Stimulated activated memory B cell treated with anti-CD40 and anti-IgM and Interleukin-4, amounts not matched to agents 10 μg/mL and 1 μg/mL and 100 μg/mL, for 72 hours (primary cell): ENCODE data around the gene BTG2.
A peak's percentile ranks its signal among the peaks of the same experiment; 100 is the strongest.
"Not testable (repeated sequence)": the region's sequence is repeated elsewhere in the genome, so short reads cannot be mapped to it uniquely, and the experiment has no call there.

Source experiments
- ATAC-seq: fragments of 150-1000 bp; cut with Tn5 transposase; 2 replicates; pipeline ENCODE4 v1.10.0; 2021
- H3K27ac Mint-ChIP-seq: one replicate; pipeline ENCODE4 v1.8.0; 2022; ENCODE audit warnings: mild to moderate bottlenecking, mixed read lengths
- H3K27me3 Mint-ChIP-seq: one replicate; pipeline ENCODE4 v1.8.0; 2022; ENCODE audit warnings: mixed read lengths
- H3K36me3 Mint-ChIP-seq: one replicate; pipeline ENCODE4 v1.8.0; 2022; ENCODE audit warnings: mixed read lengths
- H3K4me1 Mint-ChIP-seq: one replicate; pipeline ENCODE4 v1.8.0; 2022; ENCODE audit warnings: mixed read lengths
- H3K4me3 Mint-ChIP-seq: one replicate; pipeline ENCODE4 v1.8.0; 2022; ENCODE audit warnings: mild to moderate bottlenecking, moderate library complexity, mixed read lengths
- H3K9me3 Mint-ChIP-seq: one replicate; pipeline ENCODE4 v1.8.0; 2022; ENCODE audit warnings: mixed read lengths

Gene BTG2, protein sequence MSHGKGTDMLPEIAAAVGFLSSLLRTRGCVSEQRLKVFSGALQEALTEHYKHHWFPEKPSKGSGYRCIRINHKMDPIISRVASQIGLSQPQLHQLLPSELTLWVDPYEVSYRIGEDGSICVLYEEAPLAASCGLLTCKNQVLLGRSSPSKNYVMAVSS

DNA sequence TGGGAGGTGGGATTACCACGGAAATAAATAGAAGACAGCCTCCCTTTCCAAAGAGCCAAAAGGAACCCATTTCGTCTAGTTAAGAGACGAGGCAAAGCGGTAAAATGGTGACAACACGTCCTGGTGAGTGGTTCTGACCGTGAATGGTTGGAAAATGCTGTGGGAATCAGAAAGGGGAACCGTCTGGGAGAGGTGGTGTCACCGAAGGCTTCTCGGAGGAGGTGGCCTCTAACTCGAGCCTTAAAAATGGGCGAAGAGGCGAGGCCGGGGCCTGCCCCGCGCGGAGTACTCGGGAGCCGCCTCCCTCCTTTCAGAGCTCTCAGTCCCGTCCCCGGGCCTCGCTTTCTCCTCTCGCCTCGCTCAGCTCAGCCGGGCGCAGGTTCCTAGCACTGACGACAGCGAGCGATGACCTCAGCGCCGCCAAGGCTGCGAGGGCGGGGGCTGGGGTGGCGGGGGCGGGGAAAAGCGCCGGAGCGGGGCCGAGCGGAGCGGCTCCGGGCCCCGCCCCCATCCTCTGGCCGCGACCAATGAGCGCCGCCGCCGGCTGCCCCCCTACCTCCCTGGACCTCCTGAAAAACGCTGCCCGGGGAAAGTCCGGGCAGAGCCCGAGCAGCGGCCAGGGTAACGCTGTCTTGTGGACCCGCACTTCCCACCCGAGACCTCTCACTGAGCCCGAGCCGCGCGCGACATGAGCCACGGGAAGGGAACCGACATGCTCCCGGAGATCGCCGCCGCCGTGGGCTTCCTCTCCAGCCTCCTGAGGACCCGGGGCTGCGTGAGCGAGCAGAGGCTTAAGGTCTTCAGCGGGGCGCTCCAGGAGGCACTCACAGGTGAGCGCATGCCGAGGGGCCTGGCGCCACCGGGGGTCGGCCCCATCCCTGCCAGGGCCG lies at the start of gene BTG2:
TSS of gene BTG2 (plus strand) at position 601 of the 890 bp plus-strand sequence. CDS start at position 689, 88 bp downstream.
- Mint-ChIP-seq H3K27ac (peak within 1 kb of the TSS; percentile 80), H3K4me1 (peaks cover 67% of the 10 kb centered on the region), H3K27me3 (no peaks in the 10 kb centered on the region), H3K9me3 (no peaks in the 10 kb centered on the region), H3K4me3 (peak within 1 kb of the TSS; percentile 97), H3K36me3 (peaks cover 45% of the 10 kb centered on the region)
- peak; percentile 93 for ATAC-seq

DNA sequence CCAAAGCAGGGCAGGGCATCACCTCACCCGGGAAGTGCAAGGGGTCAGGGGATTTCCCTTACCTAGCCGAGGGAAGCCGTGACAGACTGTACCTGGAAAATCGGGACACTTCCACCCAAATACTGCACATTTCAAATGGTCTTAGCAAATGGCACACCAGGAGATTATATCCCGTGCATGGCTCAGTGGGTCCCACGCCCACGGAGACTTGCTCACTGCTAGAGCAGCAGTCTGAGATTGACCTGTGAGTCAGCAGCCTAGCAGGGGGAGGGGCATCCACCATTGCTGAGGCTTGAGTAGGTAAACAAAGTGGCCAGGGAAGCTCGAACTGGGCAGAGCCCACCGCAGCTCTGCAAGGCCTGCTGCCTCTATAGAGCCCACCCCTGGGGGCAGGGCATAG lies 48.7 kb upstream of the BTG2 start:
- H3K27ac Mint-ChIP-seq, ATAC-seq, H3K9me3 Mint-ChIP-seq, H3K4me3 Mint-ChIP-seq, H3K4me1 Mint-ChIP-seq: not testable (repeated sequence)
- Mint-ChIP-seq H3K27me3 (peaks cover 15% of the 10 kb centered on the region), H3K36me3 (peaks cover 26% of the 10 kb centered on the region)

DNA sequence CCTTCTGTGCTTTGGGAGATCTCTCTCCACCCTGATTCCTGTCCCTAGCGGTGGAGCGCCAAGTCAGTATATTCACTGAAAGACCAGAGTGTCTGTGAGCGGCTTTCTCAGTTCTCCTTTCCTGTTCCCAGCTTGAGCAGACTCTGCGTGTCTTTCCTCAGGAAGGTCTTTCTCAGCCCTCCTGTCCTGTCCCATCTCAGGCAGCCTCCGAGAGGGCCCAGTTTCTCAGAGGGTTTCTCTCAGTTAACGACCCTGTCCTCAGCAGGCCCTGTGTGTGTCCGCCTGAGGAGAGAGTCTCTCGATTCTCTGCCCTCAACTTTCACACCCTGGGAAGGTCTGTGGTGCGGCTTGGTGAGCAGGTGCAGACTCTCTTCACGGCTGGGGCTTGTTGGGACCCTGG lies 41.8 kb upstream of the BTG2 start:
- Mint-ChIP-seq H3K27me3 (no peaks in the 10 kb centered on the region), H3K4me1 (peaks cover 31% of the 10 kb centered on the region), H3K4me3 (no peak overlapping the region), H3K36me3 (no peaks in the 10 kb centered on the region), H3K9me3 (no peaks in the 10 kb centered on the region), H3K27ac (no peak overlapping the region)
- peak; percentile 43 for ATAC-seq

DNA sequence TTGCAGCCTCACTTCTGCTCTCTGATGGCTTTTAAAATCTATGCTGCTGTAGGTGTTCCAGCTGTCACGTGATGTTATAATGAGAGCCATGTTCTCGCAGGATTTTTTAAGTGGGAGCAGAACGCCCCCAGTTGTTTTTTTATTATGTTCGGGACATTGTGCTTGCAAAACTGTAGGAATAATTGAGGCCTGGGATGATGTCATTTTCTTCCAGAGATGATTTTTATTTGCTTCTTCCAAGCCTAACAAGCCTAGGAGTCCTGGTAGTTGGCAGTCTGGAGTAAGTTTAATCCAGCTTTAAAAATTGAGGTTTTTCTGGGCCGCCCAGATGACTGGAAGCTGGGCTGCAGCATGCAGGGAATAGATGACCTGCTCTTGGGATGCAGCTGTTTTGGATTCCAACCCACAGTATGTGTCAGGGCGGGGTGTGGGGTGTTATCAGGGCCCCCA lies 41.2 kb upstream of the BTG2 start:
- no peaks in the 10 kb centered on the region for H3K9me3 Mint-ChIP-seq
- ATAC-seq: no peak
- H3K27me3 Mint-ChIP-seq: no peaks in the 10 kb centered on the region
- H3K36me3 Mint-ChIP-seq: no peaks in the 10 kb centered on the region
- no peak overlapping the region for H3K4me3 Mint-ChIP-seq
- peaks cover 31% of the 10 kb centered on the region for H3K4me1 Mint-ChIP-seq
- H3K27ac Mint-ChIP-seq: no peak overlapping the region

DNA sequence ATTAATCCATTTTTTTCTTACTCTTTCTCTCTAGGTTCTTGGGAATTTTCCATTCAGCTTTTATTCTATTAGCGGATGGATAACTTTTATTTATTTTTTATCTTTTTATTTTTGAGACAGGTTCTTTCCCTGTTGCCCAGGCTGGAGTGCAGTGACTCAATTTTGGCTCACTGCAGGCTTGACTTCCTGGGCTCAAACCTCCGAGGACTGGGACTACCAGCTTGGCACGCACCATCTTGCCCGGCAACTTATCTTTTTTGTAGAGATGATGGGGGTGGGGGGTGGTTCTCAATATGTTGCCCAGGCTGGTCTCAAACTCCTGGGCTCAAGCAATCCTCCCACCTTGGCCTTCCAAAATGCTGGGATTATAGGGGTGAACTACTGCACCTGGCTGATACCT lies 39.8 kb upstream of the BTG2 start:
- Mint-ChIP-seq H3K4me1 (peaks cover 34% of the 10 kb centered on the region), H3K4me3 (no peak overlapping the region), H3K27me3 (no peaks in the 10 kb centered on the region), H3K36me3 (no peaks in the 10 kb centered on the region), H3K9me3 (no peaks in the 10 kb centered on the region), H3K27ac (no peak overlapping the region)
- no peak for ATAC-seq

DNA sequence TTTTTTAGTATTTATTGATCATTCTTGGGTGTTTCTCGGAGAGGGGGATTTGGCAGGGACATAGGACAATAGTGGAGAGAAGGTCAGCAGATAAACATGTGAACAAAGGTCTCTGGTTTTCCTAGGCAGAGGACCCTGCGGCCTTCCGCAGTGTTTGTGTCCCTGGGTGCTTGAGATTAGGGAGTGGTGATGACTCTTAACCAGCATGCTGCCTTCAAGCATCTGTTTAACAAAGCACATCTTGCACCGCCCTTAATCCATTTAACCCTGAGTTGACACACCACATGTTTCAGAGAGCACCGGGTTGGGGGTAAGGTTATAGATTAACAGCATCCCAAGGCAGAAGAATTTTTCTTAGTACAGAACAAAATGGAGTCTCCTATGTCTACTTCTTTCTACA lies 39.2 kb upstream of the BTG2 start:
- not testable (repeated sequence) for H3K27ac Mint-ChIP-seq, ATAC-seq, H3K9me3 Mint-ChIP-seq, H3K27me3 Mint-ChIP-seq, H3K36me3 Mint-ChIP-seq, H3K4me3 Mint-ChIP-seq
- H3K4me1 Mint-ChIP-seq: peaks cover 40% of the 10 kb centered on the region

DNA sequence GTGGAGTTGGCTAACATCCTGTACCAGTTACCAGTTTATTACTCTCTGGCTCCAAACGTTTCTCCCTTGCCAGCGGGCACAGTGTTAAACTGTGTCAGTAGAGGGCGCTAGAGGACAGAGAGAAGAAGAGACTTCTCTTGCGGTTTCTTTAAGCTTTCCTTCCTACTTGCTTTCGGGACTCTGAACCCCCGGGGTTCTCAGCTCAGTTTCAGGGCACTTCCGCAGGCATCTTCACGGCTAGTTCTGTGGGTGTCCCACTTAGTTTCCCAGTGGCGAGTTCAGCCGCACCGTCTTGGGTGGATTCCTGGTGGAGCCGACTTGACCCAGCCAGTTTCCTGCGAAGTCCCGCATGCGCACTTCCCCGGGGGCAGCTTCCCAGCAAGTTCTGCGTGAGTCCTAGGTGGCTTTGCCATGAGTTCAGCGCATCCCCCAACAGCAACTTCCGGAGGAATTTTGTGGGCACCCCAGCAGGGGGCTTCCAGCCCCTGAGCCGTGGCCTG lies 37.9 kb upstream of the BTG2 start:
- Mint-ChIP-seq H3K36me3 (no peaks in the 10 kb centered on the region), H3K4me1 (peaks cover 50% of the 10 kb centered on the region), H3K9me3 (no peaks in the 10 kb centered on the region), H3K4me3 (peak overlapping the region; percentile 95), H3K27me3 (no peaks in the 10 kb centered on the region), H3K27ac (peak overlapping the region; percentile 79)
- ATAC-seq: peak; percentile 76

DNA sequence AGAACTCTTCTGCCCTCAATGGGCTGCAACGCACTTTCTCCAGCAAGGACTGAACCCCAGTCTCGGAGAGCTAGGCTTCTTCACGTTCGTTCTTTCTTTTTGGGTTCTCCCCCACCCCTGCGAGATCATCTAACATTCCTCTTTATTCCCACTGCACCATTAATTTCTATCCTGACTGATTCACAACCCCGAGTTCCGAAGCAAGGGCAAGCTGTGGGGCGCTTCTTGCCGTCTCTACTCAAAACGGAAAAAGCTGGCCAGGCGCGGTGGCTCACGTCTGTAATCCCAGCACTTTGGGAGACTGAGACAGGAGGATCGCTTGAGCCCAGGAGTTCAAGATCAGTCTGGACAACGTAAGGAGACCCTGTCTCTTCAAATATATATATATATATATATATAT lies 37.4 kb upstream of the BTG2 start:
- no peaks in the 10 kb centered on the region for H3K9me3 Mint-ChIP-seq
- ATAC-seq: no peak
- peak overlapping the region; percentile 95 for H3K4me3 Mint-ChIP-seq
- peak overlapping the region; percentile 79 for H3K27ac Mint-ChIP-seq
- no peaks in the 10 kb centered on the region for H3K36me3 Mint-ChIP-seq
- no peaks in the 10 kb centered on the region for H3K27me3 Mint-ChIP-seq
- peaks cover 55% of the 10 kb centered on the region for H3K4me1 Mint-ChIP-seq

DNA sequence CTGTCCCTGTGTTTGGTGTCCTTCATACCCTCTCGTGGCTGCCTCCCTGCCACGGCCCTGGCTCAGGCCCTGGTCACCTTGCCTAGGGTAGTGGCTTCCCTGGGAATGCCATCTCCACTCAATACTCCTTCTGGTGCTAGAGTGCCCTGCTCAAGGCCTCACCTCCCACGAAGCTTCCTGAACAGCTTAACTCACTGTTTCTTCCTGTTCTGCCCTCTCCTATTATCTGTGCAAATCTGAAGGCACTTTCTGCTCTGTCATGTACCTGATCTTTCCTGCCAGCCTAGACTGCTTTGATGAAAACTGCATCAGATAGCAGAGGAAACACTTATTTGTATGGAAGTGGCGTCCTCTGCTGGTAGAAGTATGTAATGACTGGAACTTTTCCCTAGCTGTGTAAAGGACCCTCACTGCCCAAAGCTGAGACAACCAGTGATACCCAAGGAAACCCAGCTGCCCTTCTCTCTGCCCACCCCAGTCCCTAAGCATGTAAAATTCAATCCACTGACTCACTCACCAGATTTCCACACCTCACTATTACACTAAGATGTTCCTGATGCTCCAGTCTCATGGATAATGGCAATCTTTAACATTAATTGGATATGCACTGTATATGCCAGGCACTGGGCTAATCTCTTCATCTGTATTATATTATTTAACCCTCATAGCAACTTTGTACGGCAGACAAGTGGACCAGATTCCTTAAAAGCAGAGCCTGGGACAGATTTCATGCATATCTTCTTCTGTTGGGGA lies 36.2 kb upstream of the BTG2 start:
- Mint-ChIP-seq H3K27me3 (no peaks in the 10 kb centered on the region), H3K4me3 (no peak overlapping the region), H3K4me1 (peaks cover 56% of the 10 kb centered on the region), H3K27ac (no peak overlapping the region), H3K36me3 (no peaks in the 10 kb centered on the region), H3K9me3 (no peaks in the 10 kb centered on the region)
- ATAC-seq: no peak

DNA sequence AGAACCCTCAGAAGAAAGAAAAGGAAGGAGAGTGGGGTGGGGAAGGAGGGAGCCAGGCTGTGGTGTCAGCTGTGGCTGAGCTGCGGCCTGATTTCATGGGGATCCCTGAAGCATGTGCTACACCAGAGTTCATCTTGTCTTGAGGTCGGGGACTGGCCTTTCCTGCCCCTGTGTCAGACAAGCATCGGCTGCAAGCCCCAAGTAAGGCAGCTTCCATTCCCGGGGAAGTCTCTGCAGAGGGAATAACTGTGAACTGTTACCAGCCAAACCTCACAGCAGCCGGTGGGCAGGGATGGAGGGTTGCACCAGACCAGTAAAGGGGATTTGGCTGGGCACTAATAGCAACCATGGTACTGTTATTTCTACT lies 35.7 kb upstream of the BTG2 start:
- H3K9me3 Mint-ChIP-seq: no peaks in the 10 kb centered on the region
- no peak overlapping the region for H3K27ac Mint-ChIP-seq
- H3K4me1 Mint-ChIP-seq: peaks cover 61% of the 10 kb centered on the region
- no peak overlapping the region for H3K4me3 Mint-ChIP-seq
- no peaks in the 10 kb centered on the region for H3K36me3 Mint-ChIP-seq
- no peaks in the 10 kb centered on the region for H3K27me3 Mint-ChIP-seq
- ATAC-seq: no peak

DNA sequence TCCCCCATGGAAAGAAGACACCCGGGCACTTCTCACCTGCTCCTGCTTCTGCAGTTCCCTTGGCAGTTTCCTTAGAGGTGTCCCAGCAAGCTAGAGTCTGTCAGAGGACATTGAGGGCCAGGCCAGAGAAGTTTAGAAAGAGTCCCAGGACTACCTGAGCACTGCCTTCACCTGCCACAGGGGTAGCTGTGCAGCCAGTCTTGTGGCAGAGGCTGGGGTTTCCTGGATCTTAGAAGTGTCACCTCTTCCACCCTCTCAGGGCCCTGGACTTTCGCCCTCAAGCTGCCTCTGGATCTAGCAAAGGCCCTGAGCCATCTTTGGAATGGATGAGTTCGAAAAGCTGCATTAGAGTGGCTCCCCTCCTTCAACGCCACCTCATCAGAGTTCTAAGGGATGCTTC lies 34.9 kb upstream of the BTG2 start:
- Mint-ChIP-seq H3K4me1 (peaks cover 68% of the 10 kb centered on the region), H3K27me3 (no peaks in the 10 kb centered on the region), H3K27ac (no peak overlapping the region), H3K36me3 (no peaks in the 10 kb centered on the region), H3K4me3 (no peak overlapping the region), H3K9me3 (no peaks in the 10 kb centered on the region)
- ATAC-seq: no peak

DNA sequence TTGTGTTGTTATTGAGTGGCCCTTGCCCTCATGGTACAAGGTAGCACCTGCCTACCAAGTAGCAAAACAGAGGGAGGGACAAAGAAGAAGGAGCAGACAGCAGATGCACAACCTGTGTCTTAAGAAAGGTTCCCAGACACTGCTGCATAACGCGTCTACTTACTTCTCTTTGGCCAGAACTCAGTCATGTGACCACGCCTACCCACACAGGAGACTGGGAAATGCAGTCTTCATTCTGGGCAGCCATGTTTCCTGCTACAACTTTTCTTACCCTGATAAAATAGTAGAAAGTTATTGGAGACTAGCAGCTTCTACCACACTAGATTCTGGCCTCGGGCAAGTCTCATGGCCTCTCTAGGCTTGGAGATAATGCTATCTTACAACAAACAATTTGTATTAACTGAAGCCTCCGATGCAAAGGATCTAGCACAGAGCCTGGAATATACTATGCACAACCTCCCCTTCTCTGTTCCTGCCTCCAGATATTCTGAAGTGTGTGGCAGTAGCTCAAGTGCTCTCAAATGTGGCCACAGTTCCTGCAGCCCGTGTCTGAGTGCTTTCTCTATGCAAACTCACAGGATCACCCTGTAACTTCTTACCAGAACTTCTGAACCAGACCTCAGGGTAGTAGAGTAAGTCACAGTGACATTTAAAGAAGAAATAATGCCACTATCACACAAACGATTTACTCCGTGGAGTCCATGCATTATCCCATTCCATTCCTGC lies 34.1 kb upstream of the BTG2 start:
- Mint-ChIP-seq H3K9me3 (no peaks in the 10 kb centered on the region), H3K4me1 (peaks cover 65% of the 10 kb centered on the region), H3K4me3 (no peak overlapping the region), H3K27me3 (no peaks in the 10 kb centered on the region), H3K27ac (peak overlapping the region; percentile 19), H3K36me3 (no peaks in the 10 kb centered on the region)
- ATAC-seq: peak; percentile 57

DNA sequence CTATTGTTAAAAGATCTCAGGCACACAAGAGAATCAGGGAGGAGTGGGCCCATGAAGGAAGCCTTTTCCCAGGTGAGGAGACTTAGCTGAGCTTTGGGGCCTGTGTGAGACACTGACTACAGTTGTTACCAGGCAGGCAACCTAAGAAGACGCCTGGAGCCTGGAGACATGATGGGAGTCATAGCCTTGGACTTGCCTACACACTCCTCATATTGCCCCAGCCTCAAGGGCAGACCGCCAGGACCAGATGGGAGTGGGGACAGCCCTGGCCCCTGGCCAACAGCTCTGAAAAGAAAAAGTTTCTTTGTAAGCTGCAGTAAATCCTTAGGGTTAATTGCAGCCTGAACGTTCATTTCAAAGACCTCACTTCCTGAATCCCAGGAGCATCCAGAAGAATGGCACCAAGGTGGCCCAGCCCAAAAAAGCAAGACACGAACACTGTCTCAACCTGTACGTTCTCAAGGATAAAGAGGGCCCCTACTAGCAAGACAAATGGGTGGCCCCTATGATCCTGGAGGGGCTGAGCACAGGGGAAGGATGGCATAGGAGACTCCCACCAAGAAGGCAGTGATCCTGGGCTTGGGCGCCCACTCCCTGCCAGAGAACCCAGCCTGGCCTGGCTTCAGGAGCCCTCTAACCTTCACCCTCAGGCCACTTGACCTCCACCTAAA lies 33.2 kb upstream of the BTG2 start:
- H3K27ac Mint-ChIP-seq: no peak overlapping the region
- no peak overlapping the region for H3K4me3 Mint-ChIP-seq

DNA sequence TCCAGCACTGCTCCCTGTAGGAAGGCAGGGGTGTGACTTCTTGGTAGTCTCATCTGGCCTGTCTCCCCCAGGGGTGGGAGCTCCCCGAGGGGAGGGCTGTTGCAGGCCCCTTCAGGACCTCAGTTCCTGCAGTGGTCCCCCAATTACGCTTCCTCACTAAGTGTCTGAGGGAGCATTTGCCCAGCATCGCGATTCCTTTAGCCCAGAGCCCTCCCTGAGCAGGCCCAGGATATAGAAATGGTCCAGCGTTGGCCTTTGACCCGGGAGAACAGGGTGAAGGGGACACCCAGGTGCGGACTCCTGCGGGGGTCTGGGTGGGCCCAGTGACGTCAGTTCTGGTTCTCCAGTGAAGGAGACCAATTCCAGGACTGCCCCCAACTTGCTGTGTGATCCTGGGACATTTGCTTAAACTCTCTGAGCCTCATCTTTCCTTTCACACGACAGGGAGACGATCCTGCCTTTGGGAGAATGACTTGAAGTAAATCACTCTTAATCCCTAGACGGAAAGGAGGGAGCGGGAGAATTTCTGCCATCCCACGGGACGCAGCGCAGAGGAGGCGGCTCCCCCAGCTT lies 32.6 kb upstream of the BTG2 start:
- peak overlapping the region; percentile 91 for H3K4me3 Mint-ChIP-seq
- no peaks in the 10 kb centered on the region for H3K9me3 Mint-ChIP-seq
- H3K27me3 Mint-ChIP-seq: no peaks in the 10 kb centered on the region
- ATAC-seq: no peak
- no peaks in the 10 kb centered on the region for H3K36me3 Mint-ChIP-seq
- H3K4me1 Mint-ChIP-seq: peaks cover 70% of the 10 kb centered on the region
- peak overlapping the region; percentile 95 for H3K27ac Mint-ChIP-seq

More for the DNA sequence above, 33.2 kb upstream of the BTG2 start:
- Mint-ChIP-seq H3K36me3 (no peaks in the 10 kb centered on the region), H3K9me3 (no peaks in the 10 kb centered on the region), H3K4me1 (peaks cover 70% of the 10 kb centered on the region), H3K27me3 (no peaks in the 10 kb centered on the region)
- ATAC-seq: no peak
